ENCODE results near the gene DYNC1H1.

GRCh38 chr14:101964297-101965180, at the start of gene DYNC1H1:
- no peak for TF ChIP-seq CTCF (IDR thresholded peaks at IDR 0.05; ENCODE audit: low read depth, low read length, poor library complexity, severe bottlenecking)
- no peak for TF ChIP-seq EZH2phosphoT487 (IDR thresholded peaks at IDR 0.05; ENCODE audit: borderline replicate concordance, low read length)
